ENCODE results near the gene PDIA3.
"Not testable (repeated sequence)": the region's sequence is repeated elsewhere in the genome, so short reads cannot be mapped to it uniquely, and the experiment has no call there.

DNA sequence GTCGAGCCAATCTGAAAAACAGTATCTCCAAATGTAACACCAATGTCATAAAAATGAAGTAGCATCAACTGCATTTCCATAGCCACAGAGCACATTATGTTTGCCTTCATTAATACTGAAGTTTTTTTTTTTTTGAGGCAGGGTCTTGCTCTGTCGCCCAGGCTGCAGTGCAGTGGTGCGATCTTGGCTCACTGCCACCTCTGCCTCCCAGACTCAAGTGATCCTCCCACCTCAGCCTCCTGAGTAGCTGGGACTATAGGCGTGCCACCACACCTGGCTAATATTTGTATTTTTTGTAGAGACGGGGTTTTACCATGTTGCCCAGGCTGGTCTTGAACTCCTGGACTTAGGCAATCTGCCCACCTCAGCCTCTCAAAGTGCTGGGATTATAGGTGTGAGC lies 68.8 kb downstream of the PDIA3 start:
- not testable (repeated sequence) for TF ChIP-seq CTCF (IDR thresholded peaks at IDR 0.05); EZH2 (IDR thresholded peaks at IDR 0.05; ENCODE audit: borderline replicate concordance, insufficient read depth, low read depth, low read length, poor library complexity, severe bottlenecking)
